GM12865 (cell line): ENCODE results near the gene SRF.

Source experiments
- DNase-seq: peaks from one replicate; pipeline ENCODE4 v3.0.0; 2010; ENCODE audit warnings: low read depth
- H3K4me3 ChIP-seq: 2 replicates; pipeline ENCODE4 v1.5.1; 2011; ENCODE audit warnings: mild to moderate bottlenecking, low read depth, low read length, control low read depth
- TF ChIP-seq, protein P1 (sequence below): IDR thresholded peaks from 2 replicates; pipeline ENCODE4 v1.5.1; 2011; ENCODE audit warnings: low read length, control low read depth, low read depth, inconsistent platforms; ENCODE audit not compliant: insufficient read depth; ENCODE audit errors: missing control alignments

Gene SRF

GRCh38 chr6:43142101-43142500 is 29.0 kb upstream of the SRF start:
- no peak overlapping the region for H3K4me3 ChIP-seq
- TF ChIP-seq, protein P1, sequence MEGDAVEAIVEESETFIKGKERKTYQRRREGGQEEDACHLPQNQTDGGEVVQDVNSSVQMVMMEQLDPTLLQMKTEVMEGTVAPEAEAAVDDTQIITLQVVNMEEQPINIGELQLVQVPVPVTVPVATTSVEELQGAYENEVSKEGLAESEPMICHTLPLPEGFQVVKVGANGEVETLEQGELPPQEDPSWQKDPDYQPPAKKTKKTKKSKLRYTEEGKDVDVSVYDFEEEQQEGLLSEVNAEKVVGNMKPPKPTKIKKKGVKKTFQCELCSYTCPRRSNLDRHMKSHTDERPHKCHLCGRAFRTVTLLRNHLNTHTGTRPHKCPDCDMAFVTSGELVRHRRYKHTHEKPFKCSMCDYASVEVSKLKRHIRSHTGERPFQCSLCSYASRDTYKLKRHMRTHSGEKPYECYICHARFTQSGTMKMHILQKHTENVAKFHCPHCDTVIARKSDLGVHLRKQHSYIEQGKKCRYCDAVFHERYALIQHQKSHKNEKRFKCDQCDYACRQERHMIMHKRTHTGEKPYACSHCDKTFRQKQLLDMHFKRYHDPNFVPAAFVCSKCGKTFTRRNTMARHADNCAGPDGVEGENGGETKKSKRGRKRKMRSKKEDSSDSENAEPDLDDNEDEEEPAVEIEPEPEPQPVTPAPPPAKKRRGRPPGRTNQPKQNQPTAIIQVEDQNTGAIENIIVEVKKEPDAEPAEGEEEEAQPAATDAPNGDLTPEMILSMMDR: no peak
- no peak for DNase-seq

DNA sequence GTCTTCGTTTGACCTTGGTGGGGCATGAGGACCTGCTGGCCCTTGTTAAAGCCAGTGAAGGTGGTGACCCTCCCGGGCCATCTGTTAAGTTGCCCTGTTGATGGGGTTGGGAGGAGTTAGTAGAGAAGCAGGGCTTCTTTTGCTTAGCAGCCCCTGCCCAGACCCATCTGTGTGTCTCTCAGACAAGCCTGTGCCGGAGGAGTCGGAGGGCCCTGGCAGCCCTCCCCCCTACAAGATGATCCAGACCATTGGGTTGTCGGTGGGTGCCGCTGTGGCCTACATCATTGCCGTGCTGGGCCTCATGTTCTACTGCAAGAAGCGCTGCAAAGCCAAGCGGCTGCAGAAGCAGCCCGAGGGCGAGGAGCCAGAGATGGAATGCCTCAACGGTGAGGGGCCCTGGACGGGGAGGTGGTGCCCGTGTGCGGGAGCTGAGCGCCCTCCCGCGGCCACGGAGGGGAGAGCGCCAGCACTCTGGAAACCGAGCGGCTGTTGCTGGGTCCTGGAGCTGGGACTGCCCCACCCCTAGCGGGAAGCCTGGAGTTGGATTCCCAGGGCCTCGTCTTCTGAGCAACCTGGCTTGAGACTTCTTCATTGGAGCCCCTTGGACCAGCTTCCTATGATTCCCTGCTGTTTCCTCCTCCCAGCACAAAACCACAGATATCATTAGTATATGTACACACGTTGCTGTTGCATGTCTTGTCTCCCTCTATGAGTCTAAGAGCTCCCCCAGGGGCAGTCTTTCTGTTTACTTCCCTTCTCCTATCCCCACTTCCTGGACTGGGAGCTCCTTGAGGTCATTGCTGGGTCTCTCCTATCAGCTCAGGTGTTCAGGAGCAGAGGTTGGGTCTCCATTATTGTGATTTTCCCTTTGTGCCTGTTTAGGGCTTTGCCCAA is 27.6 kb upstream of the SRF start:
- TF ChIP-seq, protein P1: peak; percentile 96
- peak; percentile 77 for DNase-seq
- no peak overlapping the region for H3K4me3 ChIP-seq

DNA sequence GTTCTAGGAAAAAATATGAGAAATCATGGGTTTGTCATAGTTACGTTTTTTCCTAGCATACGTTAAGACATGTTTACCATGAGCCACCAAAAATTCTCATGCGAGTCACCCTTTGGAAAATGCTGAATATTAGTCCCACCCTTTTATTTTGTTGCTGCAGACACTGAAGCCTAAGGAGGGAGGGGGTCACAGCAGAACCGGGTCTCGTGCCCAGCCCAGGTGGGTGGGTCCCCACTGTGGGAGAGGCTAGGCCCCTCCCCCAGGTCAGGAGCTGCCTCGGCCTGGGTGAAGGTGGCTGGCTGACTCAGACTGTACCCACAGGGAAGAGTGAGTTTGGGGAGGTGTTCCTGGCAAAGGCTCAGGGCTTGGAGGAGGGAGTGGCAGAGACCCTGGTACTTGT is 26.2 kb upstream of the SRF start:
- no peak overlapping the region for H3K4me3 ChIP-seq
- DNase-seq: no peak
- TF ChIP-seq, protein P1: no peak

- H3K4me3 ChIP-seq: no peak overlapping the region
- DNase-seq: no peak
- TF ChIP-seq, protein P1: no peak
Measured at GRCh38 chr6:43146261-43146660, 24.8 kb upstream of the SRF start.

DNA sequence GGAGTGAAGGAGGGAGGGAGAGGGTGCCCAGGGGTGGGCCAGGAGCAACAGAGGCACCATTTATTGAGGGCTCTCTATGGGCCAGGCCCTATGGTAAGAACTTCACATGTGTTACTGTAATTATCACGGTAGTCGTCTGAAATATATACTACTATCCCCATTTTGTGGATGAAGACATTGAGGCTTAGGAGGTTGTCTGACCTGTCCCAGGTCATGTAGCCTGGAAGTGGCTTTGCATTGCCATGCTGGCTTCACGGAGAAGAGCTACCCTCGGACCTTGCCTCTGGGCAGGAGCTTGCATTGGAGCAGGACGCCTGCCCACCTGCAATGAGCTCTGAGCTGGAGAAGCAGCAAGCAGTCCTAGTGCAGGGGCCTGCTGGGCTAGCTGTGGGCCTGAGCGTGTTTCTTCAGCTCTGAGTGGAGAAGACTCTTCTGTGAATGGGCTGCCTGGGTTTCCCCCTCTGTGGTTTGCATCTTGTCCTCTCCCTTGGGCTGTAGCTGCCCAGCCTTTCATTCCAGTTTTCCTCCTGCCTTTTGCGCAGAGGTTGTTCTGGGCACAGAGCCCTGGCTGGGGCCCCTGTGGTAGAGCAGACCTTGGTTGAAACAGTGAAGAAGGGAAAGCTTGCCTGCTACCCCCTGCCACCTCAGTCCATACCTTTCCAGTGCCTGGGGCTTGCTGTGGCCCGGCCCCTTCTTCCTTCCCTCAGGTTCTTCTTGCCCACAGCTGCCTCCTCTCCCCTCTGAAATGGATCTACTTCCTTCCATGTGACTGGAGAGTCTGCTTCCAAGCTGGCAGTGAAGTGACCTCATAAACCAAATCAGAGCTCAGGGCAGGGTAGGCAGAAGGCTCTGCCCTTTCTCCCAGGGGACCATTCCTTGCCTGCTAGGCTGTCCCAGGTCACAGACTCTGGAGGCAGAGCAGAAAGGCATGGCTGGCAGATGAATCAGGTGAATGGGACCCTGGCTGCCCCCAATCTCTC is 24.1 kb upstream of the SRF start:
- DNase-seq: no peak
- TF ChIP-seq, protein P1: no peak
- no peak overlapping the region for H3K4me3 ChIP-seq

GRCh38 chr6:43147691-43148477 is 23.2 kb upstream of the SRF start:
- DNase-seq: peak; percentile 11
- TF ChIP-seq, protein P1: no peak
- H3K4me3 ChIP-seq: no peak overlapping the region
